Mammary epithelial cell (primary cell): ENCODE measurements around the gene SLC35G2.

Source experiments
- CTCF ChIP-seq, 2 donors: IDR thresholded peaks in 1 of 2; conservative IDR thresholded peaks in 1 of 2; 2 replicates each; pipeline ENCODE4 v1.5.1; 2011 to 2012; ENCODE audit warnings: inconsistent platforms in 2 of 2, low read length in 2 of 2, mild to moderate bottlenecking in 2 of 2, control low read depth in 1 of 2, low read depth in 1 of 2; ENCODE audit not compliant: insufficient read depth in 1 of 2; ENCODE audit errors: extremely low read depth in 1 of 2
- EZH2 ChIP-seq: IDR thresholded peaks from 2 replicates; pipeline ENCODE4 v1.6.1; 2012; ENCODE audit warnings: low read length, inconsistent platforms, borderline replicate concordance

GRCh38 chr3:136802481-136802996, 16.4 kb upstream of the SLC35G2 start:
- TF ChIP-seq CTCF (conservative IDR thresholded peaks at IDR 0.05 in 1 of 2, IDR thresholded peaks at IDR 0.05 in 1 of 2; ENCODE audit: extremely low read depth in 1 of 2, insufficient read depth in 1 of 2, low read depth in 1 of 2, low read length in 2 of 2), result no peak
- no peak for TF ChIP-seq EZH2
